Neural progenitor cell (in vitro differentiated cells): ENCODE data around the gene SLC4A4.

Experiments used
- EZH2 ChIP-seq: fragments of 200-600 bp; sonication (generic); IDR thresholded peaks from 2 replicates; pipeline ENCODE4 v1.6.1; 2017; ENCODE audit warnings: antibody characterized with exemption, mild to moderate bottlenecking, moderate library complexity
- EZH2phosphoT487 ChIP-seq: fragments of 200-600 bp; sonication (generic); IDR thresholded peaks from 2 replicates; pipeline ENCODE4 v1.6.1; 2017; ENCODE audit warnings: antibody characterized with exemption
- TF ChIP-seq, protein P1 (sequence below): fragments of 200-600 bp; sonication (generic); IDR thresholded peaks from 2 replicates; pipeline ENCODE4 v1.5.1; 2017; ENCODE audit warnings: antibody characterized with exemption, mild to moderate bottlenecking

DNA sequence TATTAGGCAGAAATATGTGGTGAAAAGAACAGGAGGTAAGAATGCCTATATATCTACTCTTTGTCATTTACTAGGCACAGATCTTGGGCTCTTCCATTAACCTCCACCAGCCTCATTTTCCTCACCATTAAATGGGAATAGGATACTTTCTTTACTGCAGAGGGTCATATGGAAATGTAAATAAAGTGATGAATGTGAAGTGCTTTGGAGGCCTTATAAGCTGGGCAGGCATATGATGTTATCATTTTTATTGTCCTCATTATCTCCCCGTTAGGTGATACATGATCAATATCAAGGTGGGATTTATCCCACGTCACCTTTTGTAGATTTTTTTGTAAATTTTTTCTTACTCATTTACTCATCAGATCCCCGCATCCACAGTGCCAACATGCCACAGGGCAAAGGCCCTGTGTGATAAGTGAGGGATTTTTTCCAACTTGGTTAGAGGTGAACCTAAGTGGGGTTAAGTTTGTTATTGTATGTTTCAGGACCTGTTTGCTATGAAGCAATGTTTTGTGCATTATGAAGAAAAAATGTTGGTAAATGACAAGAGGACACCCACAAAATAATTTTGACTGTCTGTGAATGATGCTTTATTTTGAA lies 107.8 kb downstream of the SLC4A4 start:
- TF ChIP-seq EZH2 (no peak), EZH2phosphoT487 (no peak)
- TF ChIP-seq, protein P1, sequence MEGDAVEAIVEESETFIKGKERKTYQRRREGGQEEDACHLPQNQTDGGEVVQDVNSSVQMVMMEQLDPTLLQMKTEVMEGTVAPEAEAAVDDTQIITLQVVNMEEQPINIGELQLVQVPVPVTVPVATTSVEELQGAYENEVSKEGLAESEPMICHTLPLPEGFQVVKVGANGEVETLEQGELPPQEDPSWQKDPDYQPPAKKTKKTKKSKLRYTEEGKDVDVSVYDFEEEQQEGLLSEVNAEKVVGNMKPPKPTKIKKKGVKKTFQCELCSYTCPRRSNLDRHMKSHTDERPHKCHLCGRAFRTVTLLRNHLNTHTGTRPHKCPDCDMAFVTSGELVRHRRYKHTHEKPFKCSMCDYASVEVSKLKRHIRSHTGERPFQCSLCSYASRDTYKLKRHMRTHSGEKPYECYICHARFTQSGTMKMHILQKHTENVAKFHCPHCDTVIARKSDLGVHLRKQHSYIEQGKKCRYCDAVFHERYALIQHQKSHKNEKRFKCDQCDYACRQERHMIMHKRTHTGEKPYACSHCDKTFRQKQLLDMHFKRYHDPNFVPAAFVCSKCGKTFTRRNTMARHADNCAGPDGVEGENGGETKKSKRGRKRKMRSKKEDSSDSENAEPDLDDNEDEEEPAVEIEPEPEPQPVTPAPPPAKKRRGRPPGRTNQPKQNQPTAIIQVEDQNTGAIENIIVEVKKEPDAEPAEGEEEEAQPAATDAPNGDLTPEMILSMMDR: no peak
